Measurements from ENCODE around the gene ABHD15.

- TF ChIP-seq EZH2 (IDR thresholded peaks at IDR 0.05; ENCODE audit: insufficient read depth, poor library complexity, severe bottlenecking): no peak
- no peak for TF ChIP-seq EZH2phosphoT487 (IDR thresholded peaks at IDR 0.05; ENCODE audit: insufficient read depth, low read depth)
Observed at GRCh38 chr17:29559640-29560039, 7.2 kb downstream of the ABHD15 start.
